GM19455 (cell line): ENCODE data around the gene KLF18.
"Not testable (repeated sequence)": the region's sequence is repeated elsewhere in the genome, so short reads cannot be mapped to it uniquely, and the experiment has no call there.

ENCODE experiments used
- ATAC-seq: cut with Tn5 transposase; IDR thresholded peaks from one replicate; pipeline ENCODE4 v1.9.1; 2021; ENCODE audit not compliant: unreplicated experiment

The KLF18 gene

DNA sequence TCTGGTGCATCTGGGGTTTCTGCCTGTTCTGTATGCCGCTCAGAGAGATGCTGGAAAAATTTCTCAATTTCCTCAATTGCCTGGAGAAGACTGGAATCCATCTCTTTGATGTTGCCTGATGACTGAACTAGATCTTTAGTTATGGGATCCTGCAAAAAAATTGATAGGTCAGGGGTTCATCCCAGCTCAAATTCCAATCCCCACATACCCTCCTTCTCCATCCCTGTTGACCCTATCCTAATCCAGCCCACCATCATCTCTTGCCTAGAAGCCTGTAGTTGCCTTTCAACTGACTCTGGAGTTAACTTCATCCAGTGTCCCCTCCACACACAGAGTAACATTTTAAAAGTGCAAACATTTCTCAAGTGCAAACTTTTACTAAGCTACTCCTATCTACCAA lies at the start of gene KLF18:
TSS of gene KLF18 (minus strand) at position 101 of the 400 bp plus-strand sequence. CDS start at position 101, 0 bp downstream.
- no peak for ATAC-seq

- ATAC-seq = no peak
These were observed 33.2 kb upstream of the KLF18 start for GRCh38 chr1:44174630-44175029.

DNA sequence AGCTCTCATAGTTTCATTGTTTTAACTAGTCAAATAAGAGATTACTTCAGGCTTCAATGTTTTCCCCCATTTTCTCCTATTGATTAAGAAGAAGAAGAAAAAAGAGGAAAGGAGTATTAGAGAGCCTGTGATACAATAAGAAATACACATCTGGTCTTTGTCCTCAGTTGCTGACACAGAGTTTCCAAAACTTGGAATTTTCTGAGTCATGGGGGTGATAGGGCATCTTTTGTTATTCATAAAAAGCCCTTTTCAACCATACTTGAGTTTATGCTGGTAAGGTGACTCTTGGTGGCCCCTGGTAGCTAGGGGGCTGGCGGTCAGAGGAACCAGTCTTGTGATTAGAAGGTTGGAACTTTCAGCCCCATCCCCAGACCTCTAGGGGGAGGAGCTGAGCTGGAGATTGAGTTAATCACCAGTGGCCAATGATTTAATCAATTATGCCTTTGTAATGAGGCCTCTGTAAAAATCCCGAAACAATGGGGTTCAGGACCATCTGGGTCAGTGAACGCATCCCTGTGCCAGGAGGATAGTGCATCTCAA lies 28.9 kb upstream of the KLF18 start:
- no peak for ATAC-seq

- ATAC-seq = no peak
These were observed 27.2 kb upstream of the KLF18 start for GRCh38 chr1:44168520-44169098.

DNA sequence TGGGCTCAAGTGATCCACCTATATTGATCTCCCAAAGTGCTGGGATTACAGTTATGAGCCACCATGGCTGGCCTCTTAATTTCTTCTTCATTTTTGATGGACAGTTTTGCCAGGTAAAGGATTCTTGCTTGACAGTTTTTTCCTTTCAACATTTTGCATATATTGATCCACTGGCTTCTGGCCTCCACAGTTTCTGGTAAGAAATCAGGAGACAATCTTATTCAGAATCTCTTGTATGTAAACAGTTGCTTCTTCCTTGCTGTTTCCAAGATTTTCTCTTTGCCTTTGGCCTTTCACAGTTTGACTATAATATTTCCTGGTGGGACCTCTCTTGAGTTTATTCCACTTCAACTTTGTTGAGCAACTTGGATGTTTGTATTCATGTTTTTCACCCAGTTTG lies 20.1 kb upstream of the KLF18 start:
- no peak for ATAC-seq

DNA sequence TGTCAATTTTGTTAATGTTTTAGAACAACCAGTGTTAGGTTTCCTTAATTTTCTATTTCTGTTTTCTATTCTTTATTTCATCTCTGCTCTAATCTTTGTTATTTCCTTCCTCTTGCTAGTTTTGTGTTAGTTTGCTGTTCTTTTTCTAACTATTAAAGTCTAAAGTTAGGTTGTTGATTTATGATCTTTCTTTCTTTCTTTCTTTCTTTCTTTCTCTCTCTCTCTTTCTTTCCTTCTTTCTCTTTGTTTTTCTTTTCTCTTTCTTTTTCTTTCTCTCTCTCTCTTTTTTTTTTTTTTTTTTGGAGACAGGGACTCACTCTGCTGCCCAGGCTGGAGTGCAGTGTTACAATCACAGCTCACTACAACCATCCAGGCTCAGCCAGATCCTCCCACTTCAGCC lies 17.4 kb upstream of the KLF18 start:
- ATAC-seq = no peak

DNA sequence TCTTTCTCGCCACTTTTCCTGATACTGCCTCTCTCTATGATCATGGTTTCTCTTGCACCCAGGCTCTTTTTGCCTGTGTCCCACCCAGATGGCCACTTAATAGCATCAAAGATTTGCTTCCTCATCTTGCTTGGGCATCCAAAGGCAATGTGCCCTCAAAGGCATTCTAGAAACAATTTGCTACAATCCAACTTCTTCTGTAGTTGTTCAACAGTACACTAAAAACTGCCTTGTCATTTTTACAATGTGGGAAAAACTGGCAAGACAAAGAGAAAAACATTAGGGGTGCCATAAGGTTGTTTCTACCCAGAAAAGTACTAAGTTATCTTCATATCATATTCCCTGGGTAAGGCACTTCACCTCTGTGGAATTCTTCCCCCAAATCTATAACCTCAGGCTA lies 16.5 kb upstream of the KLF18 start:
- no peak for ATAC-seq

GRCh38 chr1:44154049-44154448 lies 12.6 kb upstream of the KLF18 start:
- ATAC-seq = no peak

DNA sequence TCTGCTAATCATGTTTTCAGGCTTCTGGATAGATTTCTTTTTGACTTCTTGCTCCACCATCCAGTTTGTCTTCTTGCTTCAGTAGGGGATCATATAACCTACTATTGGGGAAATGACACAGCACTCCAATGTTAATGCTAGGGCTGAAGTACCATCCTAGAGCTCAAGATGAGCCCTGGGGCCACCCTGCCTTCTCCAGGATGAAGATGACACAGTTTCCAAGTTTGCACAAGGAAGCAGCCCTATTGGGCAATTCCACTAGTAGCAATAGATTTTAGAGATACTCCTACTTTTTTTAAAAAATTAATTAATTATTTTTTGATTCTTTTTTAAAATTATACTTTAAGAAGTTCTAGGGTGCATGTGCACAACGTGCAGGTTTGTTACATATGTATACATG lies 11.3 kb upstream of the KLF18 start:
- no peak for ATAC-seq

GRCh38 chr1:44151808-44152207 lies 10.4 kb upstream of the KLF18 start:
- ATAC-seq = no peak

DNA sequence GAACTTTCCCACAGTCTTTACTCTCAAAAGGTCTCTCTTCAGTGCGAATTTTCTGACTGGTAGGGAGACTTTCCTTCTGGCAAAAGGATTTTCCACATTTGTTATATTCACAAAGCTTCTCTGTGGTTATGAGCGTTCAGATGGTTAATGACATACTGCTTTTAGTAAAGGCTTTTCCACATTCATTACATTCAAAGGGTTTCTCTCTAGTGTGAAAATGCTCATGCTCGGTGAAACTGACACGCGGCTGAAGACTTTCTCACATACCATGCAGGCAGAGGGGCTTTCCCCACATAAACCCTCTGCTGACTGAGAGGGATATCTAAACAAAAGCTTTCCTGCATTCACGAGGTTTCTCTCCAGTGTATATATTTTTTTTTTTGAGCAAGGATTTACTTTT lies 9.9 kb upstream of the KLF18 start:
- ATAC-seq = no peak

- ATAC-seq = no peak
These were observed 6.2 kb upstream of the KLF18 start for GRCh38 chr1:44147582-44147981.

- no peak for ATAC-seq
These were observed 5.3 kb upstream of the KLF18 start for GRCh38 chr1:44146536-44147361.

DNA sequence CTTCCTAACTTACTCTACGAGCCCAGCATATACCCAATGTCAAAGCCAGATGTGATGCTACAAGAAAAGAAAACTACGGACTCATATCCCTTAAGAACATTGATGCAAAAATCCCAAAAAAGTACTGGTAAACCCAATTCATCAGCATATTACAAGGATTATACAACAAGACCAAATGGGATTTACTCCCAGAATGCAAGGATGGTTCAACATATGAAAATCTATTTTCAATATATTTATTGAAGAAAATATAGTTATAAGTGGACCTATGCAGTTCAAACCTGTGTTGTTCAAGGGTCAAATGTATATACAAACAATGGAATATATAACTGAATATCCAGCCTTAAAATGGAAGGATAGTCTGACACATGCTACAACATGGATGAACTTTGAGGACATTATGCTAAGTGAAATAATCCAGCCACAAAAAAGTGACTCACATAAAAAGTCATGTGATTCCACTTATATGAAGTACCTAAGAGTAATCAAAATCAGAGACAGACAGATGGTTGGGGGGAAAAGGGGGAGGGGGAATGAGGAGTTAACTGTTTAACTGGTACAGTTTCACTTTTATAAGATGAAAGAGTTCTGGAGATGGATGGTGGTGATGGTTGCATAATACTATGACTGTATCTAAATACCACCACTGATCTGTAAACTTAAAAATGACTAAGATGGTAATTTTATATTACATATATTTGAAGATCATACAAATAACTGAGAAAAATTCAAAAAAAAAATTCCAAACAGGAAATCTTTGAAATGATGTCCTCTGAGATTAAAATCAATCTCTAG lies 3.7 kb upstream of the KLF18 start:
- ATAC-seq = no peak

GRCh38 chr1:44139565-44139964 lies 1.9 kb downstream of the KLF18 start:
- not testable (repeated sequence) for ATAC-seq

DNA sequence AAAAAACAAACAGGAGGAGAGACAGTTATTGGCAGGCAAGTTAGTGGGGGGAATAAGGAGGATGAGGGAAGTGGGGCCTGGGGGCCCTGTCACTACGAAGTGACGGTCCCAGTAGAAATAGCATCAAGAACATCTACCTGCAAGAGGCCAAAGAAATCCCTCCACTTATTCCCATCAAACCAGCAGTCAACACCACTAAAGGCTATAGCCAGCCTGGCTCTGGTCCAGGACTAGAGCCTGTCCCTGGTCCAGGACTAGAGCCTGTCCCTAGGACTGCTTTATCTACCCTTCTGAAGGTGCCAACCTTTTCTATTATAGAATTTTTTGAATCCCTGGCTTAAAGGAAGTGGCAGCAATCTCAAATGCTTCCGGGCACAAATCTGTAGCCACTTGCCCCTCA lies 3.2 kb downstream of the KLF18 start:
- no peak for ATAC-seq

- ATAC-seq = no peak
These were observed 5.5 kb downstream of the KLF18 start for GRCh38 chr1:44135886-44136285.

- ATAC-seq = no peak
These were observed 7.1 kb downstream of the KLF18 start for GRCh38 chr1:44134071-44134920.

GRCh38 chr1:44131411-44131810 lies 10.0 kb downstream of the KLF18 start:
- ATAC-seq = no peak

DNA sequence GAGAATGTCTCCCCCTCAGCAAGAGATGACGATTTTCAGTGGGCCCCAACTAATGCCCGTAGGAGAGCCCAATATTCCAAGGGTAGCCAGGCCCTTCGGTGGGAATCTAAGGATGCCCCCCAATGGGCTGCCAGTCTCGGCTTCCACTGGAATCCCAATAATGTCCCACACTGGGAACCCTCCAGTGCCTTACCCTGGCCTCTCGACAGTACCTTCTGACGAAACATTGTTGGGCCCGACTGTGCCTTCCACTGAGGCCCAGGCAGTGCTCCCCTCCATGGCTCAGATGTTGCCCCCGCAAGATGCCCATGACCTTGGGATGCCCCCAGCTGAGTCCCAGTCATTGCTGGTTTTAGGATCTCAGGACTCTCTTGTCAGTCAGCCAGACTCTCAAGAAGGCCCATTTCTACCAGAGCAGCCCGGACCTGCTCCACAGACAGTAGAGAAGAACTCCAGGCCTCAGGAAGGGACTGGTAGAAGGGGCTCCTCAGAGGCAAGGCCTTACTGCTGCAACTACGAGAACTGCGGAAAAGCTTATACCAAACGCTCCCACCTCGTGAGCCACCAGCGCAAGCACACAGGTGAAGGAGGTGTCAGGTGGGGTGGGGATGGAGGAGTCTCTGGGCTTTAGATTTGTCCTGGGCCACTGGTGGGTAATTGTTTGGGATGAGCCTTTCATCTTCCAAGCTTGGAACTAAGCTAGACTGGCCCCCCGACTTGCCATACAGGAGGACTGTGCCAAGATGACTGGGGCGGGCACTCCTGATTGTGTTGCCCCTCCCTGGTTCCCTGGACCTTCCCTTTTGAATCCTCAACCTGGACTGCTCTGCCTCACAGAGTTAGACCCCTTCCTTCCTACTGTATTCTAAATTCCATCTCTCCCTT lies 11.6 kb downstream of the KLF18 start:
- no peak for ATAC-seq
